Glutamatergic neuron (in vitro differentiated cells): ENCODE measurements around the gene TMEM141. TPM values are rescaled to one million over a fixed set of nuclear protein-coding genes. Genes with fewer than 3 reads are reported as not detected.

Experiments used
- DNase-seq: peaks from one replicate; pipeline ENCODE4 v3.0.0; 2022
- H3K27ac Mint-ChIP-seq: one replicate; pipeline ENCODE4 v1.8.0; 2020; ENCODE audit warnings: mild to moderate bottlenecking, mixed read lengths, inconsistent platforms; ENCODE audit not compliant: unreplicated experiment
- H3K27me3 Mint-ChIP-seq: one replicate; pipeline ENCODE4 v1.8.0; 2020; ENCODE audit warnings: mild to moderate bottlenecking, moderate library complexity, mixed read lengths, inconsistent platforms; ENCODE audit not compliant: unreplicated experiment
- H3K36me3 Mint-ChIP-seq: one replicate; pipeline ENCODE4 v1.8.0; 2020; ENCODE audit warnings: mild to moderate bottlenecking, mixed read lengths, inconsistent platforms; ENCODE audit not compliant: unreplicated experiment
- H3K4me1 Mint-ChIP-seq: one replicate; pipeline ENCODE4 v1.8.0; 2020; ENCODE audit warnings: mild to moderate bottlenecking, low read depth, mixed read lengths, inconsistent platforms; ENCODE audit not compliant: unreplicated experiment
- H3K4me3 Mint-ChIP-seq: one replicate; pipeline ENCODE4 v1.8.0; 2020; ENCODE audit warnings: mild to moderate bottlenecking, mixed read lengths, inconsistent platforms; ENCODE audit not compliant: unreplicated experiment
- H3K9me3 Mint-ChIP-seq: one replicate; pipeline ENCODE4 v1.8.0; 2020; ENCODE audit warnings: mild to moderate bottlenecking, moderate library complexity, mixed read lengths, inconsistent platforms; ENCODE audit not compliant: unreplicated experiment
- total RNA-seq: library from RNA; stranded (reverse); fragmentation: NEBNext Ultra II Directional; extraction: Animal tissue kit (Norgen Biotek cat#: 25700); gene quantifications from one replicate; pipeline ENCODE4 v1.2.1, GENCODE V29; 2021; ENCODE audit not compliant: unreplicated experiment
- TF ChIP-seq, protein P1 (sequence below): fragments of 200-600 bp; sonication (generic); IDR thresholded peaks from one replicate; pipeline ENCODE4 v1.5.0; 2021; ENCODE audit not compliant: partially characterized antibody, unreplicated experiment

TMEM141 gene
- total RNA-seq, 1 donor from 2014 or later: 46.1 TPM

DNA sequence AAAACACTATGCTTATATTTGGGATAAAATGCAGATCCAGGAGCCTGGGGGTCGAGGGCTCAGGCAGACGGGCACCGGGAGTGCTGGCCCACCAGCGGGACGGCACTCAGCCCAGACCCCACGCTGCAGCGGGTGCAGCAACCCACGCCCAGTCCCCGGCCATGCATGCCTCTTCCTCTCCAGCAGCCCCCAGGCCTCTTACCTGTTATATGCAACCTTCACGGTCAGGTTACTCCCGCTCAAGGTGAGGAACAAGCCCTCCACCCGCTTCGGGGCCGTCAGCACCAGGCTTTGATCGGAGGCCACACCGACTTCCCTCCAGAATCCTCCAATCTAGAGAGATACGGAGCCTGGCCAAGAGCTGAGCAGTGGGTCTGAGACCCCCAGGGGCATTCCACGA, 34.3 kb upstream of the TMEM141 start:
- Mint-ChIP-seq H3K9me3 (peaks cover 15% of the 10 kb centered on the region), H3K36me3 (peaks cover 7% of the 10 kb centered on the region), H3K27ac (no peak overlapping the region), H3K4me3 (no peak overlapping the region), H3K4me1 (peaks cover 10% of the 10 kb centered on the region), H3K27me3 (peaks cover 7% of the 10 kb centered on the region)
- no peak for DNase-seq
- TF ChIP-seq, protein P1, sequence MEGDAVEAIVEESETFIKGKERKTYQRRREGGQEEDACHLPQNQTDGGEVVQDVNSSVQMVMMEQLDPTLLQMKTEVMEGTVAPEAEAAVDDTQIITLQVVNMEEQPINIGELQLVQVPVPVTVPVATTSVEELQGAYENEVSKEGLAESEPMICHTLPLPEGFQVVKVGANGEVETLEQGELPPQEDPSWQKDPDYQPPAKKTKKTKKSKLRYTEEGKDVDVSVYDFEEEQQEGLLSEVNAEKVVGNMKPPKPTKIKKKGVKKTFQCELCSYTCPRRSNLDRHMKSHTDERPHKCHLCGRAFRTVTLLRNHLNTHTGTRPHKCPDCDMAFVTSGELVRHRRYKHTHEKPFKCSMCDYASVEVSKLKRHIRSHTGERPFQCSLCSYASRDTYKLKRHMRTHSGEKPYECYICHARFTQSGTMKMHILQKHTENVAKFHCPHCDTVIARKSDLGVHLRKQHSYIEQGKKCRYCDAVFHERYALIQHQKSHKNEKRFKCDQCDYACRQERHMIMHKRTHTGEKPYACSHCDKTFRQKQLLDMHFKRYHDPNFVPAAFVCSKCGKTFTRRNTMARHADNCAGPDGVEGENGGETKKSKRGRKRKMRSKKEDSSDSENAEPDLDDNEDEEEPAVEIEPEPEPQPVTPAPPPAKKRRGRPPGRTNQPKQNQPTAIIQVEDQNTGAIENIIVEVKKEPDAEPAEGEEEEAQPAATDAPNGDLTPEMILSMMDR: no peak

DNA sequence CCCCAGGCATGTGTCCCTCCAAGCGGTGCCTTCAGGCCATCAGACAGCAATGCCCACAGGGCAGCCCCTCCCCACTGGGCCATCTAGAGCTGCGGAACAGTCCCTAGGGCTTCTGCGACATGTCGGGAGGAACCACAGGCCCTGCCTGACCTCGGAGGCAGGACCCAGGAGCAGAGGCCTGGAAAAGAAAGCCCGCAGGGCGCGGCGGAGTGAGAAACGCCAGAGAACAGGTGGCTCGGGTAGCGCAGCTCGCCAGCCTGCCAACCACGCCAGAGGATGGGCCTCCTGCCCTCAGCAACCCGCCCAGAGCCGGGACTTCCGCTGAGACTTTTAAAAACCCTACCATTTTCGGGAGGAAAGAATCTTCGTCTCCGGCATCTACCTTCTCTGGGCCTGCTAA, 33.8 kb upstream of the TMEM141 start:
- Mint-ChIP-seq H3K9me3 (peaks cover 15% of the 10 kb centered on the region), H3K36me3 (peaks cover 5% of the 10 kb centered on the region), H3K27ac (no peak overlapping the region), H3K4me1 (peaks cover 10% of the 10 kb centered on the region), H3K4me3 (no peak overlapping the region), H3K27me3 (peaks cover 7% of the 10 kb centered on the region)
- no peak for DNase-seq
- TF ChIP-seq, protein P1: no peak

DNA sequence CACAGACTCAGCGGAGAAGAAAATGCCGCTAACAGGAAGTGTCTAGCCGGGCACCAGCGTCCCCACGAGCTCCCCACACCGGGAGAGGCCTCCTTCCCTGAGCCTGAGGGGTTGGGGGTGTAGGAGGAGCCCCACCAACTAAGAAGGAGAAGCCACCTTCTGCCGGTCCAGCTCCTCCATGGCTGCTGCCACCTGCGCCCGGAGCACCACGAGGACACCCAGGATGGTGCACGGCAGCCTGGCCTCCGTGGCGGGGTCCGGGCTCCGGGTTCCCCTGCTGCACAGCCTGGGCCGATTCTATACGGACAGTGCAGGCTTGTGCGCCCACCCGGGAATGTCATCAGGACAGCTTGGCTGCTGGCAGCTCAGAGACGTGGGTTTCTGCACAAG, 33.4 kb upstream of the TMEM141 start:
- TF ChIP-seq, protein P1: no peak
- Mint-ChIP-seq H3K4me3 (no peak overlapping the region), H3K27me3 (peaks cover 7% of the 10 kb centered on the region), H3K36me3 (peaks cover 1% of the 10 kb centered on the region), H3K9me3 (peaks cover 14% of the 10 kb centered on the region), H3K4me1 (peaks cover 10% of the 10 kb centered on the region), H3K27ac (no peak overlapping the region)
- DNase-seq: peak; percentile 14

DNA sequence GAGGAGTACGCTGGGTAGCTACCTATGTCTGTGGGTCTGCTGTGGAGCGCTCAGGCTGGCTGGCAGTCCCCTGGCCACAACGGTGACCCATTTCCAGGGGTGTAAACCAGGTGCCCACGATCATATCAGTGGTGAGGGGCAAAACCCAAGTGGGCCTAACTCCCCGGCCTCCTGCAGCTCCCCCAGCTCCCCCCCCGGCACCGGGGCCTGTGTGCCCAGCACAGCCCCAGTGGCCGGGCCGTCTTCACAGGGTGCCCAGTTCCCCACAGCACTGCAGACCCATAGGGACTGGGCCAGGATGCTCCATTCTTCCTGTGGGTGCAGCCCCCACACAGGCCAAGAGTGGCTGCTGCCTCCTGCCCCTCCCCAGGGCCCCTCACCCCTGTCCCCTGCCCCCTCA, 32.1 kb upstream of the TMEM141 start:
- Mint-ChIP-seq H3K4me1 (peaks cover 10% of the 10 kb centered on the region), H3K36me3 (no peaks in the 10 kb centered on the region), H3K27me3 (peaks cover 7% of the 10 kb centered on the region), H3K27ac (no peak overlapping the region), H3K4me3 (no peak overlapping the region), H3K9me3 (peaks cover 14% of the 10 kb centered on the region)
- TF ChIP-seq, protein P1: no peak
- no peak for DNase-seq

DNA sequence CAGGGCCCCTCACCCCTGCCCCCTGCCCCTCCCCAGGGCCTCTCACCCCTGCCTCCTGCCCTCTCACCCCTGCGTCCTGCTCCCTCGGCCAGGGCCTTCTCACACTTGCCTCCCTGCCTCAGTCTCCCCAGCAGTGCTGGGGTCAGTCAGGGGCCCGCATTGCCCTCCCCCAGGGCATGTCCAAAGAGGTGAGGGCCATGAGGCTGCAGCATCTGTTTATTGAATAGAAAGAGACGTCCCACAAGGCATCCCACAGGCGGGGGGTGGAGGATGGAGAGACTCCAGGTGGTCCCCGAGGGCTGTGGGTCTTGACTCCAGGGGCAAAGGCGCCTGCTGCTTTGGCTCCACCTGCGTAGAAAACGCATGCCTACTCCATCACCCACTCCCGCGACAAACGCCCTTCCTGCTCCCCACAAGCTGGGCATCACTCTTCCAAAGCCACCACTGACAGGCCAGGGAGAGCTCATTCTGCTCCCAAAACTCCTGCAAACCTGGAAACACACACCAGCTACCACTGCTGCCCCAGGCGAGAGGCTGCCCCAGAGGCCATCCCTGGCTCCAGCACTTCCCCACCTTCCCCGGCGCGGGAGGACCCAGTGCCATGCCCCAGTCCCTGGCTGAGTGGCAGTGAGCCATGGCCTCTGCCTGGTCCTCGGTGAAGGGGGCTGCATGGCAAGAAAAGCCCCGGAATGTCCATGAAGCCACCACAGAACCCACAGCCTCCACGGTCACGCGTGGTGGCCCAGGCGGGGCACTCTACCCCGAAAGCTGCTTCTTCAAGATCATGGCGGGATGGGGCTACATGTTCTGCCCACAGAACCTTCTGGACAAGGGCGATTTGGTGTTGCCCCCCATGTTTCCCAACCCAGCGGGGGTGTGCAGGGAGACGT, 31.5 kb upstream of the TMEM141 start:
- Mint-ChIP-seq H3K27ac (no peak overlapping the region), H3K9me3 (peaks cover 14% of the 10 kb centered on the region), H3K4me3 (no peak overlapping the region), H3K4me1 (peaks cover 10% of the 10 kb centered on the region), H3K27me3 (peaks cover 7% of the 10 kb centered on the region), H3K36me3 (no peaks in the 10 kb centered on the region)
- TF ChIP-seq, protein P1: no peak
- DNase-seq: no peak
